Activated naive CD8-positive, alpha-beta T cell treated with anti-CD3 and anti-CD28 coated beads for 36 hours (primary cell): Measurements from ENCODE around the gene LRRC3B. TPM values are rescaled to one million over a fixed set of nuclear protein-coding genes. Genes with fewer than 3 reads are reported as not detected.

Source experiments
- DNase-seq: peaks from one replicate; pipeline ENCODE4 v3.0.0; 2021
- H3K27ac Mint-ChIP-seq: one replicate; pipeline ENCODE4 v1.8.0; 2022; ENCODE audit warnings: mild to moderate bottlenecking, moderate library complexity, mixed read lengths
- H3K27me3 Mint-ChIP-seq: one replicate; pipeline ENCODE4 v1.8.0; 2022; ENCODE audit warnings: mild to moderate bottlenecking, mixed read lengths
- H3K36me3 Mint-ChIP-seq: one replicate; pipeline ENCODE4 v1.8.0; 2021; ENCODE audit warnings: mild to moderate bottlenecking, mixed read lengths
- H3K4me1 Mint-ChIP-seq: one replicate; pipeline ENCODE4 v1.8.0; 2021; ENCODE audit warnings: mixed read lengths
- H3K4me3 Mint-ChIP-seq: one replicate; pipeline ENCODE4 v1.8.0; 2022; ENCODE audit warnings: mild to moderate bottlenecking, moderate library complexity, mixed read lengths
- H3K9me3 Mint-ChIP-seq: one replicate; pipeline ENCODE4 v1.8.0; 2022; ENCODE audit warnings: mixed read lengths
- total RNA-seq, 2 experiments: library from RNA; stranded (reverse); gene quantifications; one replicate each; pipeline ENCODE4 v1.2.3, GENCODE V29; 2021

Gene LRRC3B
- total RNA-seq, 2 experiments from 2014 or later: not detected

- H3K9me3 Mint-ChIP-seq: no peaks in the 10 kb centered on the region
- DNase-seq: no peak
- H3K27me3 Mint-ChIP-seq: no peaks in the 10 kb centered on the region
- H3K4me1 Mint-ChIP-seq: no peaks in the 10 kb centered on the region
- H3K4me3 Mint-ChIP-seq: no peak overlapping the region
- no peaks in the 10 kb centered on the region for H3K36me3 Mint-ChIP-seq
- H3K27ac Mint-ChIP-seq: no peak overlapping the region
These were observed 90.5 kb downstream of the LRRC3B start for GRCh38 chr3:26713091-26713490.

- no peaks in the 10 kb centered on the region for H3K9me3 Mint-ChIP-seq
These were observed 91.9 kb downstream of the LRRC3B start for GRCh38 chr3:26714485-26714884.

GRCh38 chr3:26715431-26715830, 92.9 kb downstream of the LRRC3B start:
- Mint-ChIP-seq H3K27me3 (no peaks in the 10 kb centered on the region), H3K9me3 (no peaks in the 10 kb centered on the region), H3K4me1 (no peaks in the 10 kb centered on the region), H3K27ac (no peak overlapping the region), H3K36me3 (no peaks in the 10 kb centered on the region), H3K4me3 (no peak overlapping the region)
- DNase-seq: no peak

More at GRCh38 chr3:26714485-26714884, 91.9 kb downstream of the LRRC3B start:
- H3K4me1 Mint-ChIP-seq: no peaks in the 10 kb centered on the region
- no peaks in the 10 kb centered on the region for H3K27me3 Mint-ChIP-seq
- no peaks in the 10 kb centered on the region for H3K36me3 Mint-ChIP-seq
- DNase-seq: no peak
- no peak overlapping the region for H3K27ac Mint-ChIP-seq
- no peak overlapping the region for H3K4me3 Mint-ChIP-seq

- no peak overlapping the region for H3K4me3 Mint-ChIP-seq
- no peaks in the 10 kb centered on the region for H3K27me3 Mint-ChIP-seq
- H3K4me1 Mint-ChIP-seq: no peaks in the 10 kb centered on the region
- no peaks in the 10 kb centered on the region for H3K36me3 Mint-ChIP-seq
- H3K9me3 Mint-ChIP-seq: no peaks in the 10 kb centered on the region
- no peak for DNase-seq
- H3K27ac Mint-ChIP-seq: no peak overlapping the region
These were observed 95.7 kb downstream of the LRRC3B start for GRCh38 chr3:26718315-26718714.

- DNase-seq: no peak
- Mint-ChIP-seq H3K36me3 (no peaks in the 10 kb centered on the region), H3K27me3 (no peaks in the 10 kb centered on the region), H3K9me3 (no peaks in the 10 kb centered on the region), H3K4me1 (no peaks in the 10 kb centered on the region), H3K4me3 (no peak overlapping the region), H3K27ac (no peak overlapping the region)
These were observed 96.6 kb downstream of the LRRC3B start for GRCh38 chr3:26719134-26719533.

GRCh38 chr3:26721047-26721446, 98.5 kb downstream of the LRRC3B start:
- DNase-seq: no peak
- H3K4me3 Mint-ChIP-seq: no peak overlapping the region
- H3K27ac Mint-ChIP-seq: no peak overlapping the region
- no peaks in the 10 kb centered on the region for H3K36me3 Mint-ChIP-seq
- H3K4me1 Mint-ChIP-seq: no peaks in the 10 kb centered on the region
- H3K27me3 Mint-ChIP-seq: no peaks in the 10 kb centered on the region
- H3K9me3 Mint-ChIP-seq: no peaks in the 10 kb centered on the region

GRCh38 chr3:26731843-26732242, 109.3 kb downstream of the LRRC3B start:
- no peak for DNase-seq
- Mint-ChIP-seq H3K4me1 (no peaks in the 10 kb centered on the region), H3K27me3 (no peaks in the 10 kb centered on the region), H3K36me3 (no peaks in the 10 kb centered on the region), H3K27ac (no peak overlapping the region), H3K9me3 (peaks cover under 1% of the 10 kb centered on the region), H3K4me3 (no peak overlapping the region)

GRCh38 chr3:26750263-26750662, 127.7 kb downstream of the LRRC3B start:
- Mint-ChIP-seq H3K4me3 (no peak overlapping the region), H3K36me3 (no peaks in the 10 kb centered on the region), H3K4me1 (no peaks in the 10 kb centered on the region), H3K9me3 (peaks cover 3% of the 10 kb centered on the region), H3K27me3 (no peaks in the 10 kb centered on the region), H3K27ac (no peak overlapping the region)
- no peak for DNase-seq

GRCh38 chr3:26752466-26752865, 129.9 kb downstream of the LRRC3B start:
- Mint-ChIP-seq H3K27me3 (no peaks in the 10 kb centered on the region), H3K4me1 (no peaks in the 10 kb centered on the region), H3K4me3 (no peak overlapping the region), H3K9me3 (peaks cover 1% of the 10 kb centered on the region), H3K36me3 (no peaks in the 10 kb centered on the region), H3K27ac (no peak overlapping the region)
- no peak for DNase-seq

GRCh38 chr3:26753095-26753494, 130.5 kb downstream of the LRRC3B start:
- DNase-seq: no peak
- H3K27me3 Mint-ChIP-seq: no peaks in the 10 kb centered on the region
- H3K4me3 Mint-ChIP-seq: no peak overlapping the region
- H3K4me1 Mint-ChIP-seq: no peaks in the 10 kb centered on the region
- no peak overlapping the region for H3K27ac Mint-ChIP-seq
- no peaks in the 10 kb centered on the region for H3K9me3 Mint-ChIP-seq
- no peaks in the 10 kb centered on the region for H3K36me3 Mint-ChIP-seq

GRCh38 chr3:26757978-26758377, 135.4 kb downstream of the LRRC3B start:
- H3K36me3 Mint-ChIP-seq: no peaks in the 10 kb centered on the region
- no peak overlapping the region for H3K27ac Mint-ChIP-seq

More at GRCh38 chr3:26757978-26758377, 135.4 kb downstream of the LRRC3B start:
- Mint-ChIP-seq H3K9me3 (no peaks in the 10 kb centered on the region), H3K27me3 (no peaks in the 10 kb centered on the region), H3K4me1 (no peaks in the 10 kb centered on the region), H3K4me3 (no peak overlapping the region)
- DNase-seq: no peak
